GM12875 (cell line): ENCODE data around the gene KRT7.
"Not testable (repeated sequence)": the region's sequence is repeated elsewhere in the genome, so short reads cannot be mapped to it uniquely, and the experiment has no call there.

Experiments
- H3K4me3 ChIP-seq: one replicate; pipeline ENCODE4 v1.5.1; 2011; ENCODE audit warnings: low read depth, low read length, control low read depth
- TF ChIP-seq, protein P1 (sequence below): IDR thresholded peaks from 2 replicates; pipeline ENCODE4 v1.5.1; 2011; ENCODE audit warnings: low read depth, mild to moderate bottlenecking, control low read depth, inconsistent platforms, low read length, moderate library complexity, borderline replicate concordance; ENCODE audit not compliant: insufficient read depth

The KRT7 gene

DNA sequence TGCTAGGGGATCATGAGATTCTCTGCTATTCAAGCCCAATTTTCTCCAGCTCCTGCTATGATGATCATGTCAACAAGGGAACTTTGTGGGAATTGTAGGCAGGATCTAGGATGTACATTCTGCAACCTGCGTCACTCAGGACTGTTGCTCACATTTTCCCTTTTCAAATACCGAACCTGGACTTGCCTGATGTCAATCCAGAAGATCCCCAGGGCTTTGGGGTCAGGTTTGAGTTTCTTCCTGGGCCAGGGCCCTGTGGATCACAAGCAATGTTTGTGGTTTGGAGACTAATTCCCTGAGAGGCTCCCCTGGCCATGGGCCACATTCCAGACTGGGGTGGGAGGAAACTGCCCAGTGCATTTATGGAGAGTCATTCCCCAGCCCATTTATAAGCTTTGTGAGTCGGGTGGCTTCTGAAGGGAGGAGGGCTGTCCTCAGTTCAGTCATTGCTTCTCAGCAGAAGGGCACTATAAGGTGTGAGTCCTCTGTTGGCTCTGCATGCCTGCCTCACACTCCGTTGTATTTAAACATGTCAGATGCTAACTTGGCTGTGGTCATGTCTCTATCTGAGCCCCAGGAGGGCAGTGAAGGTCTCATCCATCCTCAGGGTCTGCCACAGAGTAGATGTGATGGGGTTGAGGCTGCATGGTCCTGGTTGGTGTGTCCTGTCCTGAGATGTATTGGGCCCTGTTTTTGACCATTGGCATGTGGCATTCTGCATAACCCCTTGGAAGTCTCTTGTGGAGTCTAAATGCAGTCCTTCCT lies 47.9 kb downstream of the KRT7 start:
- TF ChIP-seq, protein P1, sequence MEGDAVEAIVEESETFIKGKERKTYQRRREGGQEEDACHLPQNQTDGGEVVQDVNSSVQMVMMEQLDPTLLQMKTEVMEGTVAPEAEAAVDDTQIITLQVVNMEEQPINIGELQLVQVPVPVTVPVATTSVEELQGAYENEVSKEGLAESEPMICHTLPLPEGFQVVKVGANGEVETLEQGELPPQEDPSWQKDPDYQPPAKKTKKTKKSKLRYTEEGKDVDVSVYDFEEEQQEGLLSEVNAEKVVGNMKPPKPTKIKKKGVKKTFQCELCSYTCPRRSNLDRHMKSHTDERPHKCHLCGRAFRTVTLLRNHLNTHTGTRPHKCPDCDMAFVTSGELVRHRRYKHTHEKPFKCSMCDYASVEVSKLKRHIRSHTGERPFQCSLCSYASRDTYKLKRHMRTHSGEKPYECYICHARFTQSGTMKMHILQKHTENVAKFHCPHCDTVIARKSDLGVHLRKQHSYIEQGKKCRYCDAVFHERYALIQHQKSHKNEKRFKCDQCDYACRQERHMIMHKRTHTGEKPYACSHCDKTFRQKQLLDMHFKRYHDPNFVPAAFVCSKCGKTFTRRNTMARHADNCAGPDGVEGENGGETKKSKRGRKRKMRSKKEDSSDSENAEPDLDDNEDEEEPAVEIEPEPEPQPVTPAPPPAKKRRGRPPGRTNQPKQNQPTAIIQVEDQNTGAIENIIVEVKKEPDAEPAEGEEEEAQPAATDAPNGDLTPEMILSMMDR: no peak
- H3K4me3 ChIP-seq: no peak overlapping the region

DNA sequence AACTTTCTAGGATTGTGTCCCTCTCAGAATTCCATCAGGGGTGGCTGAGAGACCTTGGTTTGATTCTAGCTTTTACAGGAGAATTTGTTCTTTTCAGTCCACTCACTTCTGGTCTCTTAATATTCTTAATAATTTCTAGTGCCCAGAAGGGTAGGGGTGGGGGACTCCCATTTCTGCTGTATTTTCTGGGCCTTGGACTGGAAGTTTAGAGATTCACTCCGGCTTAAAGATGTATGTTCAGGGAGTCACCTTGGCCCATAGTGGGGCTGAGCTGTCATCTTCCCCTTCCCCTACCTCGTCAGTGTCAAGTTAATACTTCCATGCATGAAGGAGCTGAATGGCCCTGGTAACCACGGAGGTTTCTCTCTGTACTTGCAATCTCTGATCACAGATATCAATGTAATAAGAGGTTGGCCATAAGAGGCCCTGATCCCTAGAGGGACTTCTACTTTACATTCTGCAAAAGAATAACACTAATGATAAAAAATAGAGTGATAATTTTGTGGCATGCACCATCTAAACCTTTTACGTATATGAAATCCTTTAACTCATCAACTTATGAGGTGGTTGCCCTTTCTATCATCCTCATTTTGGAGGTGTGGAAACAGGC lies 51.6 kb downstream of the KRT7 start:
- TF ChIP-seq, protein P1: no peak
- H3K4me3 ChIP-seq: no peak overlapping the region

DNA sequence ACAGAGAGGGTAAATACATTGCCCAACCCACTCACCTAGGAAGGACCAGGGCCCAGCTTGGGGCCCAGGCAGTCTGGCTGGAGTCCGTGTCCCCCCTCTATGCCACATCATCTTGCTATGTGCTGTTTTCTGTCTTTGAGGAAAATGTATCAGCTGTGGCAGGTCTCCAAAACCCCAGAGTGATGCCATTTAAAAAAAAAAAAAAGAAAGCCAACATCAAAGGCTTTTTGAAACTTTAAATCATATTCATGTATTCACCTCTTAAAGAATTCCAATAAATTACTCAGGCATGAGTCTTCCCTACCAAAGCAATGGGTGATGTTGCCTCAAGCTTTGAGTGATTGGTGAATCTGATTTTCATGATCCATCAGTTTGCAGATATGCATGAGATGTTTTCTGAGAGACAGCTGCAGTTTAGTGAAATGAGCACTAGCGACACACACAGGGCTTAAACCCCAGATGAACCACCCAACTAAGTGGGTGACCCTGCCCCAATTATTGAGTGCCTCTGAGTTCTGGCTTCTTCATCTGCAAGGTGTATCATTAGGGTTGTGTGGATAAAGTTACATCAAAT lies 52.2 kb downstream of the KRT7 start:
- no peak overlapping the region for H3K4me3 ChIP-seq
- TF ChIP-seq, protein P1: no peak

DNA sequence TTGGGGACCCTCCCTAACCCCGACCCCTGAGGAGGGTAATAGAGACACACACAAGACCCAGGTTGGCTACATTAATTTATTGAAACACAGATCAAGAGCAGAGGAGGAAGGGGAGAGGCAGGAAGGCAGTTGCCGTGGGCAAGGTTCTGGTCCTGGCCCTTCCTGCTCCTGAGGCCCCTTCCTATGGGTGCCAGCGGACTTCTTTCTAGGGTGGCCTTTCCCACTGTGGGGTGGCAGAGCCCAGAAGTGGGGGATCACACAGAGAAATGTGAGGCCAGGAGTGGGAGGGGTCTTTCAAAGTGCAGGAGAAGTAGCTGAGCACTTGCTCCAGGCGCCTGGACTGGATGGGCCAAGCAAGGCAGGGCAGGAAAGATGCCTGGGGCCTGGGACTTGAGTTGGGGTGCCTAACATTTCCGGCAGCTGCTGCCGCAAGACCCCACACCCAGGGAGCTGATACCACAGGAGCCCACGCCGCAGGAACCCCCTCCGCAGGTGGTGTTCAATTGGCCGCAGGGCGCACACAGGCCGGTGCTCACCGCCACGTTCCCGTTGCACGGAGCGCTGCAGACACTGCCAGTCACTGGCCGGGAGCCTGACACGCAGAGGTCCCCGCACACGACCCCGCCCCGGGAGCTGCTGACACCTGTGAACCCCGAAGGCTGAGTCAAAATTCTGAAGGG lies 52.9 kb downstream of the KRT7 start:
- TF ChIP-seq, protein P1: no peak
- H3K4me3 ChIP-seq: no peak overlapping the region

DNA sequence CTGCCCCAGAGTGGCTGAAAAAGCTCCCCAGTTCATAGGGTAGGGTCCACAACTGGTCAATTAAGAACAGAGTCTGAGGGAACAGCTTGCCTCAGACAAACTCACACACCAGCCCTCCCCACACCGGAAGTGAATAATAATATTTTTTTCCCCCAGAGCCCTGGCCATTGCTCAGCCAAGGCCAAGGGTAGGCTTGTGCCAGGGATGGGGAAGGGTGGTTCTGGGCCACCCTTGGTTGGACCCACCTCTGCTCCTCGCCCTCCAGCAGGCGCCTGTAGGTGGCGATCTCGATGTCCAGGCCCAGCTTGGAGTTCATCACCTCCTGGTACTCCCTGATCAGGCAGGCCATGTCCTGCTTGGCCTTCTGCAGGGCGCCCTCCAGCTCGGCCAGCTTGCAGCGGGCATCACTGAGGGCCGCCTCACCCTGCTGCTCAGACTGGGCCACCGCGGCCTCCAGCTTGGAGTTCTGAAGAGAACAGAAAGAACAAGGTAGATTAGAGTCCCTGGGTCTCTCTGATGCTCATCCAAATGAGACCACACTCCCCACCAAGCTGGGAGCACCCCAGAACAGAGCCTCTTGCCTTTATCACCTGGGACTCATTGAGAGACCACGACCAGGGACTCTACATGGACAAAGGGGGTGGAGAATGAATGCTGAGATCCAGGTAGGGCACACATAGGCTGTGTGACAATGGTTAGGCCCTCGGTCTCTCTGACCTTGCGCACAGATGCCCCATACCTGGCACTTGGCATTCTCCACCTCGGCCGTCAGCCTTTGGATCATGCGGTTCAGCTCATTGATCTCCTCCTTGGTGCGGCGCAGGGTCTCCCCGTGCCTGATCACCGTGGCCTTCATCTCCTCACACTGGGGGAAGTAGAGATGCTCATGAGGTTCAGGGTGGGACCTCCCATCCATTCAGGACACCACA lies 54.1 kb downstream of the KRT7 start:
- TF ChIP-seq, protein P1: peak; percentile 27; the same call in 1 of the 2 replicates
- not testable (repeated sequence) for H3K4me3 ChIP-seq

DNA sequence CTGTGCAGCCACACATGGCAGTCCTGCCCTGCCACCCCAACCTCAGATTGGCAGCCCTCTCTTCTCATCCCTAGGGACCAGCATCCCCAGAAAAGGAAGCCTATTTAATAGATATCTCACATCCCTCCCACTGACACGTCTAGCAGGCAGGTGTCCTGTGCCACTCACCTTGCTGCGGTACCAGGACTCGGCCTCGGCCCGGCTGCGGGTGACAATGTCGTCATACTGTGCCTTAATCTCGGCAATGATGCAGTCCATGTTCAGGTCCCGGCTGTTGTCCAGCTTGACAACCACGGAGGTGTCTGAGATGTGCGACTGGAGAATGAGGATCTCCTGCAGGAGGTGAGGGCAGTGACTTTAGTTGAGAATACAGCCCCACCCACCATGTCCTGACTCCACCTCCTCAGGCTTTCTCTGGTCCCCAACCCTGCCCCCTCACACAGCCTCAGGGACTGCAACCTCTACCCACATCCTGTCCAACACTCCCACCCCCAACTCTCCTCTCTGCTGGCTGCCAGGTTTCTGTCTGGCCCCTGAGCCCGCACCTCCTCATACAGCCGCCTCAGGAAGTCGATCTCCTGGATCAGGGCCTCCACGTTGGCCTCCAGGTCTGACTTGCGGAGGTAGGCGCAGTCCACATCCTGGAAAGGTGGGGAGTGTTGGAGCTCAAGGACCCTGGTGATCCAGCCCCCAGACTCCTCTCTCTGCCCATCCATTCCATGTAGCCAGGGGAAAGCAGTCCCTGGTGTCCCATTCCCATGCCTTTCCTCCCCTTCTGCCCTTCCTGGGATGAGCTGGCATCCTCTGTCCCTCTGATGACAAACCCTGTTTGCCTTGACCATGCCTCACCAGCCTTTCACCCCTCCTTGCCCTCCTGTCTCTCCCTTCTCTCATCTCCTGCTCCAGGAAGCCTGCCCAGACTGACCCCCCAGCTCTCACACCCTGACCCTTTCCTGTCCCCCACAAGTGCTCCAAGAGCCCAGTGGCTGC lies 55.1 kb downstream of the KRT7 start:
- H3K4me3 ChIP-seq: peak overlapping the region; percentile 21

DNA sequence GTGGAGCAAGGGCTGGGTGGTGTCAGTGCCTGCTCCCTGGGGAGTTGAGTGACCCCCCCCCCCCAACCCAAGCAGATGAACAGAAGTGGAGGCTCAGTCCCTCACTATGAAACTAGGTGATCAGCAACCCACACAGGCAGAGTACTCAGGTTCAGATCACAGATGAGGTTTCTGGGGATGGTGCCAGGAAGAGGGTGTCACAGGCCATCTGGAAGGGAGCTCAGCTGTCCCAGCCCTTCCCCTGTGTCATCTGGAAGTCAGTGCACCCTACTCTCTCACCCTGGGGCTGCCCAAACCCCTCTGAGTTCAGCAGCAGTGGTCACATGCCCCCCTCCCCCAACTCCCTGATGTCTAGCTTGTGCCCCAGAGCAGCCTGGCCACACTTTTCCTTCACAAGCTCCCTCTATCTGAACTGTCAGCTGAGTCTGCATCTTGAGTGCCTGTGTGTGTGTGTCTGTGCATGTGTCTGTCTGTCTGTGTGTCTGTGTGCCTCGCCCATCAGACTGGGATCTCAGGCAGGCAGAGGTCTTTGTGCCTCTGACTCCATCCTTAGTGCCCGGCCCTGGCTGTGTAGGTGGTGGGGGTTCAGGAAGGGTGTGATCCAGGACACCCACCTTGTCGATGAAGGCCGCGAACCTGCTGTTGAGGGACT lies 57.6 kb downstream of the KRT7 start:
- H3K4me3 ChIP-seq: not testable (repeated sequence)
